HG03571 (cell line): Measurements from ENCODE around the gene FAM107B.
"Not testable (repeated sequence)": the region's sequence is repeated elsewhere in the genome, so short reads cannot be mapped to it uniquely, and the experiment has no call there.

ENCODE experiments used
- ATAC-seq: cut with Tn5 transposase; IDR thresholded peaks from one replicate; pipeline ENCODE4 v1.9.1; 2021; ENCODE audit not compliant: unreplicated experiment

FAM107B gene

DNA sequence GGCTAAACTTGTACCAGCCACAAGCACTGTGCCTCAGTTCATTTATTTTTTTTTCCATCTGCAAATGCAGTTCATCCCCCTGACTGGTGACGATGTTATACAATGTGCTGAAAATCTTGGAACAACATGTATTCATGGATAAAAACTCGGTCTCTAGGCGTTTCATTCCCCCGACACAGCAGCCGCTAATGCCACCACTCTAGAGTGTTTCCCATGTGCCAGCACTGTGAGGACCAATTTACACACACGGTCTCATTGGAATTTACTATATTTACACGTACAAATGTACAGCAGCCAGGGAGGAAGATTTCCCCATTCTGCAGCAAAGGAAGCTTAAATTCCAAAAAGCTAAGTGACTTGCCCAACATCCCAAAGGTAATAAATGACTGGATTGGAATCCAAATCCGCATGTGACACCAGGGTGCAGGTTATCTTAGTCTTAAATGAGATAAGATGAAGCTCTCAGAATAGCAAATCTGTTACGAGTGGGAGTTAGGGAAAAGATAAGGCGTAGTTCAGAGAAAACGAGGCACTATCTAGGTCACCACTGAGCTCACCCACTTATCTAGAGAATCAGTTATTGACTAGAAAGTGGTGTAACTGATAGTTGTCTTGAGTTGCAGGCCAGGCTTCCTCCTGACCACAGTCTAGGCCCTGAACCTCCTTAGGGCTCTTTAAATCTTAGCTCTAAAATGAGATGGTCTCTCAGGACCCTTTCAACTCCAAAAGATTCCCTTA, 36.7 kb downstream of the FAM107B start:
- ATAC-seq: no peak

DNA sequence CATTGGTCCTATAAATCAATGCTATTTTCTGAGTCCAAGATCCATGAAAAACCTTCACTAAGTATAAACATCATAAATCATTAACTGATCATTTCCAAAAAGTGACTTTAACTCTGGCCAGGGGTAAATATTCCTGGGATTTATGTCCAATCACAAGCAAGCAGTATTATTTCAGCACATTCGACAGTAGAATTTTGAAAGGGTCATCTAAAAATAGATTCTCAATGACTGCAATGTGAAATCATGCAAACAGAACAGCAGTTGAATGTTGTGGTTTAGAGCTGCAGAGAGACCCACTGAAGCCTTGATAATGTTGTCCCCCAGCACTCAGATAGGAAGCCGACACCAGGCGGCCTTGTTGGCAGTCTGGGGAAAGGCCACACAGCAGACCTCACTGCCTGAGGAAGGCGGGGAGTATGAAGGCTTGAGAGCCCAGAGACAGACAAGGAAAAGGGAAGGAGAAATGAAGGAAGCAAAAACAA, 38.1 kb downstream of the FAM107B start:
- ATAC-seq: no peak

DNA sequence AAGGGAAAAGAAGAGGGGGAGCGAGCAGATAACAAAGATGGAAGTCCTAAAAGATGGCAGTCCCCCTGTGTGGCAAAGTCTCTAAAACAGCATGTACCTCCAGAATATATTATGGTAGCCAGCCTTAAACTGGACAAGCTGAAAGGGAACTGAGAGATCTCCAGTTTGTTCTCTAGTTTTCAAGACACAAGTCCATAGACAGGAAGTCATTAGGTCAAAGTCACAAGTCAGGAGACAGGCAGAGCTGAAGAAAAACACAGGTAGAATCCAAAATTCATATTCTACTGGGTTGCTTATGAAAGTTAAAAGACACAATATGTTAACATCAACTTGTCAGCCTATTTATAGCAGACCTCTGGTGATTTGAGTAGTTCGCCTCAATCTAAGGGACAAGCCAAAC, 38.7 kb downstream of the FAM107B start:
- ATAC-seq: no peak

DNA sequence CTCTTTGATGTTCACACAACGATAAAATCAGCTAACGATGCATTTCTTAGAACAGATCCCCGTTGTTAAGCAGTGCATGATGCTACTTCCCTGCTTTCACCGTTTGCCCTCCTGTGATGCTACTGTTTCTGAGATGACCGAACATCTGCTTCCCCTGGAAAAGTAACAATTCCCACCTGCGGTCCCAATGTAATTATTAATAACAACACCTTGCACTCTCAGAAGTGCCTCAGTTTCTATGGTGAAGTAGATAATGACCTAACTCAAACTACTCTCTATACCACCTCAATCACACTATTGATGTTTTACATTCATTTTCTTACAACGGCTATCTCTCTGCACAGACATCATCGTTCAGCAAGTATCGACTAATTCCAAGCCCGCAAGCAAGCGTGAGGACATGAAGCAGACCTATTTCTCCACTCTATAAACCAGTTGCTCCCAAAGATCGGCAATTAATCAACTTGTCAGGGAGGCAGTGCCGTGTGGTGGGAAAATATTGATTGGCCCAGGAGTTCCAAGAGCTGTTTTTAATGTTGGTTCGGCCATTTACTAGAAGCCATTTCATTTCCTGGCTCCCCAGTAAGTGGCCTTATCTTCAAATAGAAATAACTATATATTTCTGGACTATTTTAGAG, 42.7 kb downstream of the FAM107B start:
- ATAC-seq: no peak

DNA sequence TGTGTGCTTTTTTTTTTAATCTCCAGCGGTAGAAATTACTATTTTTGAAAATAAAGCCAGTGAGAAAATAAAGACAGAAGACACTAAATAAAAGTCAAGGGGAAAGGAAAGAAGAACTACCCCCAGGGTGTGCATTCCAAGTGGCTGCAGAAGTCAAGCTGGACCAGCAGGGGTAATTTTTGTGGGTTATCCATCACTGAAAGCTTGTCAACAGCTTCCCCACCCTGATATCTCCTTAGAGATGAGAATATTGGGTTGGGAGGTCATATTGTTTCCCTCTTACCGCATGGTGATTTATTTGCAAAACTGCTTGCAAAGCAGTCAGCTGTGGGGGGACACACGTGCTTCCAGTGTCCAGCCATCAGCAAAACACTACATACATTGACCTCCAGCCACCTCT, 46.4 kb downstream of the FAM107B start:
- ATAC-seq: no peak

DNA sequence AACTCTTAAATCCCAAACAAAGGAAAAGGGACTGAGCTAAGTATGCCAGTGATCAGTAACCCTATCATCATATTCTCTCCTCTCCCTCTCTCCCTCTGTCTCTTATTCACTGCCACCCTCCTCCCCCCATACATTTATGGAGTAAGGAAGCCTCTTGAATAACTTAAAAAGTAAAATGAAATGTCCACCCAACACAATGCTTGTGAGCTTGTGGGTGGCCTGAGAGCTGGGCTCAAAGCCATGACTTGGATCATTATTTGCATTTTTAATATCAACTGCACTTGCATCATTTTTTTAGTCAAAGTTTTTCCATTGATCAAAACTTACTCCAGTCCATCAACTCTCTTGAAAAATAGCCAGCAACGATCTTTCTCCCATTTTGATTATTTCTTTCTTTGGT, 46.8 kb downstream of the FAM107B start:
- no peak for ATAC-seq

DNA sequence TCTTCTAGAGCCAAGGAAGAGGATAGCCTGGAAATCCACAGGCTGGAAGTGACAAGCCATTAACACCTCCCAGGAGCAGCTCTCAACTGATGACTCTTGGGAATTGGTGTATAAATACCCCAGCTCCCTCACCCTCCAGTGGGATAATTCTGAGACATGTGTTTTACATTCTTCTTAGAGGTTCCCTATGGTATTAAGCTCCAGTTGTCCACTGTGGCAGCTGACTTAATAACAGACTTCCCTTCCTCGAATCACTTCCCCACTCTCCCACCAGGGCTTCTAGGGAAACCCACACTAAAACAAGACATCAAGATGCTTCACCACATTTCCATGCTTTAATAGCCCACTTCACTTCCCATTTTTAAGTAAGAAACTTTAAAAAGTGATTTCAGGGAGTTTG, 47.2 kb downstream of the FAM107B start:
- ATAC-seq: no peak

DNA sequence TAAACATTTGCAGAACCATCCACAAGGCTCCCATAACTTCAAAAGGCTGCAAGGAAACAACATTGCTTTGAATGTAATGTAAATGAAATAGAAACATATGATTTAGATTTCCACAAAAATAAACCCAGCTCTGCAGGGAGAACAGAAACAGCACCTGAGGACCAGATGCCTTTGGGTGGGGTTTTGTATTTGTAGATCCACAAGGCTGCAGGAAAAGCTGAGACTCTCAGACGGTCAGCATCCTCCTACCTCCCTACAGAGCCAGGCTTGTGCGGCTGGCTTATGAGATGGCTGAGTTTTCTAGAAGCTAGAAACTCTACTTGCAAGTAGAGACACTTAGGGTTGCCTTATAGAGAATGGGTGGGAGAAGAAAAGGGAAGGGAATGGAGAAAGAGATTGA, 49.8 kb downstream of the FAM107B start:
- ATAC-seq: no peak

DNA sequence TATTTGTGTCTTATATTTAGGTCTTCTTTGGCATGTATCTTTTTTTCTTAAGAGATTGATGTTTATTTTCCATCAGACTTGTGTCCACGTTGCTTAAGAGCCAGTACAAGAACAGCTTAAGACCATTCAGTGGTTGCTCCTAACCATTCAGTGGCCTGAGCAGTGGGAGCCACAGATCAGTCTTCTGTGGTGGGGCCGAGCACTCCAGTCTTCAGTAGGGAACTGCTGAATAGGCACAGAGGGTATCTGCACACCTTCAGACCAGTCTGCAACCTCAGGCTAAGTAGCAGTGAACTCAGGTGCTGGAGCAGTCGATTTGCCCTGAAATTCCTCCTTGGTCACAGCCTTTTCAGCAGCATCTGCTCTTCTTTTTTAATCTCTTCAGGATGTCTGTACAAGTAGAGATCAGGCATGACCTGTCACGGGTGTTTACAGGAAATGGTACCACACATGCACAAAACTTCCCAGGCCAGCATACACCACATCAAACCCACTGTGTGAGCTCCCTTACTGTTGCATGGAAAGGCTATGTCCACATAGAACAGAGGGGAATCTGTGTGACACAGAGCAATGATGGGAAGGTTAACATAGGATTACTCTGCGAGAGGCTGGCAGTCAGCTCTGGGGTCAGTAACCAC, 51.5 kb downstream of the FAM107B start:
- ATAC-seq: no peak

DNA sequence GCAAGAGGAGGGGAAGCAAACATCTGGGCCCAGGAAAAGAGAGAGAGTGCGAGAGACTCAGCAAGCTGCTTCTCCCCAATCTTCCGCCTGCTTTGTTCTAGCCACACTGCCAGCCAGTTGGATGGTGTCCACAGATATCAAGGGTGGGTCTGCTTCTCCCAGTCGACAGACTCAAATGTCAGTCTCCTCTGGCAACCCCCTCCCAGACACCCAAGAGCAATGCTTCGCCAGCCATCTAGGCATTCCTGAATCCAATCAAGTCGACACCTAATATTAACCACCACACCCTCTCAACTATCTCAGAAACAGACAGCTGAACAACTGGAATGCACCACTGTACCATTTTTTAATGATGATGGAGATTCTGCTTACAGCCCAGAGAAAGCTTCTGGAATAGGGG, 57.1 kb downstream of the FAM107B start:
- no peak for ATAC-seq

DNA sequence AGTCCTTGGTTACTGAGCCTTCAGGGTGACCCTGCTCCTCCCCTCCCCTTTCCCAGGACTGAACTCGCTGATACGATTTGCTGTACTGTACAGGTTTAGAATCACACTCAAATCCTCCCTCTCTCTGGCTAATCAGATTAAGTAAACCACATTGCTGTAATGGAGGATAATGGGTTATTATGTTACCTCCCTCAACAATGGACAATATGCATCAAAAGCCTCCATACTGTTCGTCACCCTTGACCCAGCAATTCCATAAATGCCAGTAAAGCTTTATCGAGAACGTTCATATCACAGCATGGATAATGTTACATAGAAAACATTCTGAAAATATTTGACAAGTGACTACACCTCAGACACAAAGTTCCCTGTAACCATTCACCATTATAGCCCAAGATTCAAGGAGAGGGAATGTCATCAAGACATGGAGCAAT, 61.7 kb downstream of the FAM107B start:
- ATAC-seq: no peak

DNA sequence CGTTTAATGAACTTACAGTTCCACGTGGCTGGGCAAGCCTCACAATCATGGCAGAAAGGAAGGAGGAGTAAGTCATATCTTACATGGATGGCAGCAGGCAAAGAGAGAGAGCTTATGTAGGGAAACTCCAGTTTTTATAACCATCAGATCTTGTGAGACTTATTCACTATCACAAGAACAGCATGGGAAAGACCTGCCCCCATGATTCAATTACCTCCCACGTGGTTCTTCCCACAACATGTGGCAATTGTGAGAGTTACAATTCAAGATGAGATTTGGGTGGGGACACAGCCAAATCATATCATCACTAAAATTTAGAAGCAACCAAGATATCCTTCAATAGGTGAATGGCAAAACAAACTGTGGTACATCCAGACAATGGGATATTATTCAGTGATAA, 65.4 kb downstream of the FAM107B start:
- ATAC-seq: not testable (repeated sequence)

DNA sequence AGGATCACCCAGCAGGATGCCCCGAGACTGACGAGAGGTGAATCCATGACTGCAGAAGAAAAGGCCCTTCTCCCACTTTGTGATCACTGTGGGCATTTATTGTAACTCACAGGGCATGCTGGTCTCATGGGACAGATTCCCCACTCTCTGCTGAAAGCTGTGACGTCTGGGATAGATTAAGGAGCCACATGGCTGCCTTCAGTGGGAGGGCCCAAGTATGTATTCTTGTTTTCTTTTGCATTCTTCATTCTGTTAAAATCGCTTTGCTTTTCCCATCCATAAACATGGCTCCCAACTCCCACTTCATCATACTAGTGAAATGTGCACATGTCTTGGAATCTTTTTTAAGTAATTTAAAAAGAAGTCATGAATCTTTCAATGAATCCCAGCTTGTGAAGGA, 67.2 kb downstream of the FAM107B start:
- ATAC-seq: no peak

DNA sequence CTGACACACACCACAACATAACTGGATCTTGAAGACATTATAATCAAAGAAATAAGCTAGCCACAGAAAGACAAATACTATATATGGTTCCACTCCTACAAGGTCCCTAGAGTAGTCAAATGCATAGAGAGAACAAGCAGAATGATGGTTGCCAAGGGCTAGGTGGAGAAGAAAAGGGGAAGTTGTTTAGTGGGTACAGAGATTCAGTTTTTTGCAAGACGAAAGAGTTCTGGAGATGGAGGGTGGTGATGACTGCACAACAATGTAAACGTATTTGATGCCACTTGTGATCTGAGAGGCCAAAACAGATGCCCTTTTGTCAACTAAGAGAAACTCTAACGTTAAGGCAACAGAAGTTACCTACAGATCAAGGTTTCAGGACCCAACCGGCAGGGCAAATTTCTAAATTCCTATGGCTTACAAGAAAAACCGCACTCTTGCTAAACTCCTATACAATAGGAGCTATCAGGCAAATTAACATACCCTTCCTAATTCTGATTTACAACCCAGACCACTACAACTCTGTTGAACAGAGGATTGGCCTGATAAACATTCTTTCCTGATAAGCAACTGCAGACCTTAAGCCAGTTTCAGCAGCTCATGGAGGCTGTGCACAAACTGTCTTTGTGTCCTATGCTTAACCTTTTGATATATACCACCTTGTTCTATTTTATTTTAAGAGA, 69.0 kb downstream of the FAM107B start:
- ATAC-seq: no peak

DNA sequence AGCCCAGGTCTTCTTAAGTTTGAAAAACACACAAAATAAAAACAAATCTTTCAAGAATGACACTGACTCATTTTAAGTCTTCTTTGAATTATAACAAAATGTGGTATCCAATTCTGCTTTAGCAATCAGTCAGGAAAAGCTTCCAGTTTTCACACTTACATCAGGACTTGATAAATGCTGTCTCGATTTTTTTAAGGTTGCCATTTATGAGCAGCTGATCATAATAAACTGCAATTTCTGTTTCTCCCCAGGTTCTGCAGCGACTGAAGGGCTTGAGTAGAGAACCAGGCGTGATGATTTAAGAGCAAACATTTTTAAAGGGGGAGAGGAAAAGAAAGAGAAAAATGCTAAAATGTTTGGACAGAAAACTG, 71.1 kb downstream of the FAM107B start:
- ATAC-seq: no peak

DNA sequence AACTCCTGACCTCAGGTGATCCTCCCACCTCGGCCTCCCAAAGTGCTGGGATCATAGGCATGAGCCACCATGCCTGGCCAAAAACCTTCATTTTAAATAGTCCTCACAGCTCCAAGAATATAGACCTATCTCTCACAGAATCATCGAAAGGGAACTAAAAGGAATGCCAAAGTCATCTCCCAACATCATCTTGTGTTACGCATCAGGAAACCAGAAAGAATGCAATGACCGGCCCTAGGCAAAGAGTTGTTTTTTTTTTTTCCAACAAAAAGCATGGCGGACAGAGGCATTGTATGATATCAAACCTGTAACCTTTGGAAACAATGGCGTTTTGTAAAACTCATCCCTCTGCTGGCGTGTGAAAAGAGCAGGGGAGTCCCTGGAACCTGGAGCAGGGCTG, 73.2 kb downstream of the FAM107B start:
- ATAC-seq: no peak

DNA sequence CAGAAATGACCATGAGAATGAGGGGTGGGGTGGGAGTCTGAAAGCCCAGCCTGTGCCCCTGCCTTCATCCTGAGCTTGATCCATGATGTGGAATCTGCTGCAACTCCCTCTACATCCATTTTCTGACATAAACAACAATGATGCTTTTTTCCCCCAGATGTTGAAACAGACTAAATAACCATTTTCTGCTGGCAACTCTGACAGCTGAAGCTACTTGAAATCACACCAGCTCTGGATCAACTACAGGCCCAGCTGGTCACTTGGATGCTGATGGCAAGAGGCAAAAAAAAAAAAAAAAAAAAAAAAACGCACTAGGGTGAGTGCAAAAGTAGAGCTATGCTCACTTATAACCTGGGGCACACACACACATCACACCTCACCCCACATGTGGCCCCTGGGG, 74.2 kb downstream of the FAM107B start:
- no peak for ATAC-seq

DNA sequence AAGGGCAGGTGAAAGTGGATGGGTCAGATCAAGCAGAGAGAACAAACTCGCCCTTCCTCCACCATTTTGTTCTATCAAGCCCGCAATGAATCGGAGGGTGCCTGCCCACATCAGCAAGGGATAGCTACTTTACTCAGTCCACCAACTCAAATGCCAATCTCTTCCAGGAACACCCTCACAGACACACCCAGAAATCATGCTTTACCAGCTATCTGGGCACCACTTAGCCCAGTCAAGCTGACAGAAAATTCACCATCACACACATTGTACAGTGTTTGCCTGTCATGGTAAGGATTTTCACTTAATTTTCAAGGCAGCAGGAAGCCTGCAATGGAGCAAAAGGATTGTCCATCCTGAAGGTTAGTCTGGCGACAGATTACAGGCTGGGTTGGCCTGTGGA, 75.2 kb downstream of the FAM107B start:
- ATAC-seq: no peak

DNA sequence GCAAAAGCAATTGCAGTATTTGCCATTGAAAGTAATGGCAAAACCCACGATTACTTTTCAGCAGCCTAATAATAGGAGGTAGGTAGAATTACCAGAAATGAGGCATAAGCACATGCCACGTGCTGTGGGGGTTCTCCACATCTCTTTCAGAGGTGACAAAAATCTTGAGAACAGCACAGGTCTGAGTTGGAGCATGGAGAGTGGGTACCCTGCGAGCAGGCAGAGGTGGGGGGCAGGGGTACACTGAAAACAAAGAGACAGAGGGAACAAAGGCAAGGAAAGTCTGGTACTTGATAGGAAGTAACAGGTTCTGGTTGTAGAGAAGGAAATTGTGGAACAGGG, 75.9 kb downstream of the FAM107B start:
- no peak for ATAC-seq

DNA sequence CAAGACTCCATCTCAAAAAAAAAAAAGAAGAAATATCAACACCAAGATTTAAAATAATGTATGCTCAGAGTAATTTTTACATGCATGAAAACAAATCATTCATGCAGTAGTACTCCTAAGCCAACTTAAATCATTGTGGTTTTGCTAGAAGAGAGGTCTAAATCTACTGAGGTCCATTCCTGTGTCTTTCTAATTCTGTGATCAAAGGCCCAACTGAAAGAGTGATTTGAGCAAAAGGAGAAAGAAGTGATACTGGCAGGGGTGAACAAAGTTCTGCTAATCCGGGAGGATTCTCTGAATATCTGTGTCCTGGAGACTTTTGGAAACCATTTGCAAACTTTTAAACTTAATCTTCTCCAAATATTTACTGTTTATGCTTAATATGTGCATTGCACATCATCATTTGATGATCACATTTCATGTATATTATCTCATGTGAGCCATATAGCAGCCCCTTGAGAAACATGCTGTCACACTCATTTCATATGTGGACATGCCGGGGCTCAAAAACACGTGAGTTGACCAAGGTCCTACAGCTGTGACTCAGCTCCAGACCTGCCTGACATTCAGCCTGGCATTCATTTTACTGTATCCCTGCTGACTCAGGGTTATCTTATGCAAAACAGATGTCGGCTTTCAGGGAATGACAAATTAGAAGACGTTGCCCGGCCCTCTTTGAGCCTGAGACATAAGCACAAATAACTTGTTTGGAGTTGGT, 76.4 kb downstream of the FAM107B start:
- no peak for ATAC-seq

DNA sequence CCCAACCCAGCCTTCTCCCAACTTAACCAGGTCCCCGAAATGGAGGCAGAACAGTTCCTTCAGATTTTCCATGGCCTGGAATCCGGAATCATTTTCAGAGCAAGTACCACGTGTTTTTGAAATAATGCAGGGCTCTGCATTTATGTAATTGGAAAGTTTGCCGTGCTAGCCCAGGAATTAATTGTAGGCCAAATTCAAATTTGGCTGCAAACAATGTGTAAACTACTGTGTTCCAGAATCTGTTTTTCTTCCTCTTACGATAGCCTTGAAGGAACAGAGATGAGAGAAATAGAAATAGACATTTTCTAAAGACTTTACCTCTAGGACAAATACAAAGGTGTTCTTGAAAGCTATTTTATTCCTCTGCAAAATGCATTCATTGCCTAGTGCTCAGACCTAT, 77.4 kb downstream of the FAM107B start:
- no peak for ATAC-seq
